ENCODE data around the gene DAND5.

GRCh38 chr19:12984143-12984627 lies 14.8 kb downstream of the DAND5 start:
- TF ChIP-seq CTCF (IDR thresholded peaks at IDR 0.05; ENCODE audit: insufficient read depth, low read depth, low read length) (no peak), EZH2 (IDR thresholded peaks at IDR 0.05; ENCODE audit: insufficient read depth, low read length) (no peak)

All from astrocyte (in vitro differentiated cells and primary cell).